Common myeloid progenitor, CD34-positive (primary cell): Measurements from ENCODE around the gene RBPJ.
A peak's percentile ranks its signal among the peaks of the same experiment; 100 is the strongest.
"Not testable (repeated sequence)": the region's sequence is repeated elsewhere in the genome, so short reads cannot be mapped to it uniquely, and the experiment has no call there.

ENCODE experiments used
- CTCF ChIA-PET: fragments of 350-600 bp; sonication (Branson Sonifier 250); formaldehyde crosslinking; loops from one replicate; lab custom pipeline; 2021; ENCODE audit warnings: antibody characterized with exemption; lab: Charles Lee
- POLR2A ChIA-PET: fragments of 350-600 bp; sonication (Branson Sonifier 250); formaldehyde crosslinking; loops from one replicate; lab custom pipeline; 2021; ENCODE audit warnings: antibody characterized with exemption; lab: Charles Lee
- DNase-seq, 3 donors: peaks; one replicate each; pipeline versions ENCODE4 v3.0.0 to v3.0.0-alpha.2; 2013
- H3K27ac ChIP-seq, 2 experiments: 1 replicate in 1 of 2; 2 replicates in 1 of 2; pipeline ENCODE4 v1.7.0; 2013; ENCODE audit warnings: inconsistent platforms in 2 of 2, low read length in 2 of 2, mild to moderate bottlenecking in 2 of 2, low read depth in 1 of 2, moderate library complexity in 1 of 2; ENCODE audit not compliant: severe bottlenecking in 2 of 2, insufficient read depth in 1 of 2, poor library complexity in 1 of 2
- H3K27me3 ChIP-seq, 5 experiments: replicated peaks in 2 of 5; 1 replicate in 3 of 5; 2 replicates in 2 of 5; pipeline versions ENCODE4 v1.6.1 to v1.7.0; 2013; ENCODE audit warnings: low read length in 4 of 5, mild to moderate bottlenecking in 2 of 5, moderate library complexity in 2 of 5, inconsistent platforms in 1 of 5; ENCODE audit not compliant: insufficient read depth in 5 of 5, control insufficient read depth in 4 of 5
- H3K36me3 ChIP-seq, 4 experiments: 1 replicate in 2 of 4; 2 replicates in 2 of 4; pipeline versions ENCODE4 v1.6.1 to v1.7.0; 2013; ENCODE audit warnings: low read length in 3 of 4, control low read depth in 1 of 4, mild to moderate bottlenecking in 1 of 4; ENCODE audit not compliant: control insufficient read depth in 4 of 4, insufficient read depth in 4 of 4
- H3K4me1 ChIP-seq, 4 experiments: 1 replicate in 3 of 4; 2 replicates in 1 of 4; pipeline versions ENCODE4 v1.6.1 to v1.7.1; 2013; ENCODE audit warnings: low read length in 3 of 4, mild to moderate bottlenecking in 3 of 4, control low read depth in 1 of 4, inconsistent platforms in 1 of 4, moderate library complexity in 1 of 4; ENCODE audit not compliant: control insufficient read depth in 4 of 4, insufficient read depth in 4 of 4; ENCODE audit errors: control extremely low read depth in 1 of 4
- H3K4me3 ChIP-seq, 7 experiments: 1 replicate in 4 of 7; 2 replicates in 3 of 7; pipeline versions ENCODE4 v1.5.1 to v1.7.0; 2013; ENCODE audit warnings: mild to moderate bottlenecking in 7 of 7, low read length in 6 of 7, moderate library complexity in 6 of 7, inconsistent platforms in 2 of 7, low read depth in 2 of 7, control low read depth in 1 of 7; ENCODE audit not compliant: insufficient read depth in 4 of 7, control insufficient read depth in 1 of 7; ENCODE audit errors: extremely low read depth in 1 of 7
- H3K9me3 ChIP-seq, 5 experiments: 1 replicate in 4 of 5; 2 replicates in 1 of 5; pipeline versions ENCODE4 v1.6.1 to v1.7.1; 2013; ENCODE audit warnings: low read length in 4 of 5, mild to moderate bottlenecking in 2 of 5, inconsistent platforms in 1 of 5, low read depth in 1 of 5, moderate library complexity in 1 of 5; ENCODE audit not compliant: control insufficient read depth in 4 of 5, insufficient read depth in 2 of 5; ENCODE audit errors: control extremely low read depth in 1 of 5
- WGBS: methylation state at CpG from one replicate; pipeline ENCODE4 v1.1.5; 2013; ENCODE audit not compliant: insufficient coverage; 5-methylcytosine and 5-hydroxymethylcytosine counted together

The RBPJ gene

GRCh38 chr4:26349496-26349895 is 28.7 kb downstream of the RBPJ start:
- ChIA-PET POLR2A (no interaction called here), CTCF (interaction anchor here (0.7 to 3.4 kb wide), 4 partner anchors 19 to 62 kb away, joined by 3 to 12 read pairs (median 4); no protein-coding TSS in a partner anchor)
- H3K4me3 ChIP-seq = no peak overlapping the region
- peaks cover 0 to 1% (median 0%) of the 10 kb centered on the region in 4 experiments for H3K4me1 ChIP-seq
- H3K27ac ChIP-seq = no peak overlapping the region
- no peaks in the 10 kb centered on the region for H3K9me3 ChIP-seq
- WGBS = 100% methylated on average over 2 of the region's 2 CpGs
- H3K36me3 ChIP-seq = no peaks in the 10 kb centered on the region
- no peaks in the 10 kb centered on the region for H3K27me3 ChIP-seq
- no peak for DNase-seq

- Histone ChIP-seq H3K9me3 (no peaks in the 10 kb centered on the region), H3K27ac (no peak overlapping the region), H3K27me3 (no peaks in the 10 kb centered on the region), H3K36me3 (no peaks in the 10 kb centered on the region), H3K4me3 (no peak overlapping the region), H3K4me1 (peaks cover 0 to 8% (median 5%) of the 10 kb centered on the region in 4 experiments)
- CTCF ChIA-PET = interaction anchor here (1.2 kb wide), 1 partner anchor 20 kb away, joined by 5 read pairs; no protein-coding TSS in a partner anchor
- no peak for DNase-seq
- POLR2A ChIA-PET = interaction anchor here (0.6 kb wide), 1 partner anchor 73 kb away, joined by 3 read pairs; no protein-coding TSS in a partner anchor
- WGBS = 67% methylated on average over 1 of the region's 2 CpGs
Observed at GRCh38 chr4:26351685-26352084, 30.9 kb downstream of the RBPJ start.

GRCh38 chr4:26354491-26354890 is 33.7 kb downstream of the RBPJ start:
- Histone ChIP-seq H3K4me1 (peaks cover 0 to 8% (median 5%) of the 10 kb centered on the region in 4 experiments), H3K9me3 (no peaks in the 10 kb centered on the region), H3K27ac (no peak overlapping the region), H3K27me3 (no peaks in the 10 kb centered on the region), H3K4me3 (no peak overlapping the region), H3K36me3 (no peaks in the 10 kb centered on the region)
- ChIA-PET CTCF (interaction anchor here (1.8 kb wide), 1 partner anchor 24 kb away, joined by 5 read pairs; no protein-coding TSS in a partner anchor), POLR2A (interaction anchor here (0.6 kb wide), 1 partner anchor 66 kb away, joined by 3 read pairs; no protein-coding TSS in a partner anchor)
- no peak for DNase-seq
- WGBS = 100% methylated on average over 1 of the region's 7 CpGs

- Histone ChIP-seq H3K9me3 (no peaks in the 10 kb centered on the region), H3K36me3 (no peaks in the 10 kb centered on the region), H3K4me1 (peaks cover 0 to 8% (median 5%) of the 10 kb centered on the region in 4 experiments), H3K27ac (no peak overlapping the region), H3K4me3 (no peak overlapping the region), H3K27me3 (no peaks in the 10 kb centered on the region)
- POLR2A ChIA-PET = no interaction called here
- WGBS = 88% methylated on average over 1 of the region's 1 CpG
- CTCF ChIA-PET = interaction anchor here (0.8 kb wide), 1 partner anchor 17 kb away, joined by 3 read pairs; no protein-coding TSS in a partner anchor
- no peak for DNase-seq
Observed at GRCh38 chr4:26355392-26356052, 34.7 kb downstream of the RBPJ start.

GRCh38 chr4:26356081-26356501 is 35.3 kb downstream of the RBPJ start:
- no peaks in the 10 kb centered on the region for H3K36me3 ChIP-seq
- H3K9me3 ChIP-seq = no peaks in the 10 kb centered on the region
- no peaks in the 10 kb centered on the region for H3K27me3 ChIP-seq
- ChIA-PET POLR2A (no interaction called here), CTCF (interaction anchor here (0.8 kb wide), 1 partner anchor 16 kb away, joined by 3 read pairs; no protein-coding TSS in a partner anchor)
- H3K27ac ChIP-seq = no peak overlapping the region
- peaks cover 0 to 8% (median 5%) of the 10 kb centered on the region in 4 experiments for H3K4me1 ChIP-seq
- peak in 1 of 3 donors; percentile 6 for DNase-seq
- H3K4me3 ChIP-seq = no peak overlapping the region
- 43% methylated on average over 1 of the region's 2 CpGs for WGBS

GRCh38 chr4:26359521-26359920 is 38.7 kb downstream of the RBPJ start:
- H3K36me3 ChIP-seq, H3K4me1 ChIP-seq, POLR2A ChIA-PET, CTCF ChIA-PET, H3K4me3 ChIP-seq, H3K27ac ChIP-seq, DNase-seq, H3K27me3 ChIP-seq, H3K9me3 ChIP-seq: not testable (repeated sequence)
- WGBS = 82% methylated on average over 18 of the region's 32 CpGs

GRCh38 chr4:26360273-26360672 is 39.5 kb downstream of the RBPJ start:
- DNase-seq = no peak
- Histone ChIP-seq H3K36me3 (no peaks in the 10 kb centered on the region), H3K4me1 (peaks cover 0 to 9% (median 5%) of the 10 kb centered on the region in 4 experiments), H3K27ac (no peak overlapping the region), H3K27me3 (no peaks in the 10 kb centered on the region), H3K4me3 (no peak overlapping the region), H3K9me3 (no peaks in the 10 kb centered on the region)
- WGBS = 88% methylated on average over 1 of the region's 4 CpGs
- ChIA-PET POLR2A (interaction anchor here (0.6 kb wide), 1 partner anchor 1353 kb away, joined by 4 read pairs; no protein-coding TSS in a partner anchor), CTCF (no interaction called here)
